Thyroid gland (tissue), 4 donors: ENCODE results near the gene SMURF1.

ENCODE experiments used
- POLR2A ChIP-seq, 2 donors: fragments of 450-650 bp; IDR thresholded peaks; one replicate each; pipeline ENCODE4 v1.6.1; 2017; ENCODE audit warnings: antibody characterized with exemption in 2 of 2, mild to moderate bottlenecking in 2 of 2, moderate library complexity in 1 of 2
- TF ChIP-seq, protein P1 (sequence below), 6 experiments: fragments of 200-600 bp in 3 of 6; fragments of 450-650 bp in 3 of 6; sonication (generic) in 3 of 6; IDR thresholded peaks; one replicate each; pipeline ENCODE4 v1.5.1; 2016 to 2019; ENCODE audit warnings: antibody characterized with exemption in 6 of 6, mild to moderate bottlenecking in 2 of 6, inconsistent platforms in 1 of 6, moderate library complexity in 1 of 6

GRCh38 chr7:99029466-99030435 lies 114.2 kb downstream of the SMURF1 start:
- TF ChIP-seq, protein P1, sequence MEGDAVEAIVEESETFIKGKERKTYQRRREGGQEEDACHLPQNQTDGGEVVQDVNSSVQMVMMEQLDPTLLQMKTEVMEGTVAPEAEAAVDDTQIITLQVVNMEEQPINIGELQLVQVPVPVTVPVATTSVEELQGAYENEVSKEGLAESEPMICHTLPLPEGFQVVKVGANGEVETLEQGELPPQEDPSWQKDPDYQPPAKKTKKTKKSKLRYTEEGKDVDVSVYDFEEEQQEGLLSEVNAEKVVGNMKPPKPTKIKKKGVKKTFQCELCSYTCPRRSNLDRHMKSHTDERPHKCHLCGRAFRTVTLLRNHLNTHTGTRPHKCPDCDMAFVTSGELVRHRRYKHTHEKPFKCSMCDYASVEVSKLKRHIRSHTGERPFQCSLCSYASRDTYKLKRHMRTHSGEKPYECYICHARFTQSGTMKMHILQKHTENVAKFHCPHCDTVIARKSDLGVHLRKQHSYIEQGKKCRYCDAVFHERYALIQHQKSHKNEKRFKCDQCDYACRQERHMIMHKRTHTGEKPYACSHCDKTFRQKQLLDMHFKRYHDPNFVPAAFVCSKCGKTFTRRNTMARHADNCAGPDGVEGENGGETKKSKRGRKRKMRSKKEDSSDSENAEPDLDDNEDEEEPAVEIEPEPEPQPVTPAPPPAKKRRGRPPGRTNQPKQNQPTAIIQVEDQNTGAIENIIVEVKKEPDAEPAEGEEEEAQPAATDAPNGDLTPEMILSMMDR (IDR thresholded peaks at IDR 0.05), result no peak
- no peak for TF ChIP-seq POLR2A (IDR thresholded peaks at IDR 0.05)
